Measurements from ENCODE around the gene MCF2L.
"Not testable (repeated sequence)": the region's sequence is repeated elsewhere in the genome, so short reads cannot be mapped to it uniquely, and the experiment has no call there.

The MCF2L gene

DNA sequence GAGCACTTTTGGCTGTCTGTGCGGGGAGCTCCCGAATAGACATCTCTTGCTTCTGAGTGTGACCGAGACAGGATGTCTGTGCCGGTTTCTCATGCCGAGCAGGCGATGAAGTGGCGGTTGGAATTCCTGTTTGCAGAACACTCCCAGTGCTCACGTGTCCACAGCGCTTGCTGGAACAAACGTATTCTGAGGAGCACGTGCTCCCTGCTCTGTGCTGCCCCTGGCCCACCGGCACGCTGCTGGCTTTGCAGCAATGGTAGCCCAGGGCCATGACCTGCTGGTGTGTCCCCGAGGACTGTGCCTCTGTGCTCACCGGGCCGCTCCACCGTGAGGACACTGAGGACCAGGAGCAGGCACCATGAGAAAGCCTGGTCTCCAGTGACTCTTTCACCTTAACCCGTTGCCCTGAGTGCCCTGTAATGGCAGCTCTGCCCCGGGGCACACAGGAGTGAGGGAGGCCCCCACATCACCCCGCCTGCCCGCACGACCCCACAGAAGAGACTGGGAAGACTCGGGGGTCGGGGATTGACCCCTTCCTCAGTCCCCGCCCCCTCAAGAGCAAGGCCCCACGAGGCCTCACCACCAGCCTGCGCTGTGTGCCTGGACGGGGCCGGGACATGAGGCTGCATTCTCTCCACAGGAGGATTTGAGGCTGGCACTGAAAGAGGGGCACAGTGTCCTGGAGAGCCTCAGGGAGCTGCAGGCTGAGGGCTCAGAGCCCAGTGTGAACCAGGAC is 96.6 kb downstream of the MCF2L start:
- no peak for DNase-seq (ENCODE audit: low read depth)

DNA sequence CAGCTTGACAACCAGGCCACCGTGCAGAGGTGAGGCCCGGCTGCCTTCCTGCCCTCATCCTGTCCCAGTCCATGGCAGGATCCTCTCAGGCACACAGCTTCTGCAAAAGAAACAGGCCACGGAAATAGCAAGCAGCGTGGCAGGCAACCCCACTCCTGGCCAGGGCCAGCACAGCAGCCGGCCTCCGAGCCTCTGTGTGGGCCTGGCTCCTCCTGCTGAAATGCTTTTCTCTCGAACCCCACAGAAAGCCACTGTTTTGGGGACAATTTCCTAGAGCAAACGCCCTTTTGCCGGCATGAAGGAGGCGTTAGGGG is 97.1 kb downstream of the MCF2L start:
- no peak for DNase-seq (ENCODE audit: low read depth)

DNA sequence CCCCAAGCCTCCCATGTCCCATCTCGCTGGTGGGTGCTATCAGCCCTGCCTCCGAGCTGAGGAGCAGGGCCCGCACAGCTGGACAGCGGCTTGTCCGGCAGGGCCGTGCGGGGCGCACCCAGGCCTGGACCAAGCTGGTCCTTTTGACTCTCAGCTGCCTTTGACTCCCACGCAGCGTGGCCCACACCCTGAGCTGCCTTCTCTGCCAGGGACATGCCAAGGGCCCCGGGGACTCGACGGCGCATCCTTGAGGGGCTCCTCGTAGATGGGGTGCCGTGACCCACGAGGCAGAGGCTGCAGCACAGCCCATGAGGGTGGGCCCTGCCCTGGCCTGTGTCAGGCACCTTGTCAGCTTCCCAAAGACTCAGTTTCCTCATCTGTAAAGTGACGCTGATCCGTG is 97.7 kb downstream of the MCF2L start:
- no peak for DNase-seq (ENCODE audit: low read depth)

DNA sequence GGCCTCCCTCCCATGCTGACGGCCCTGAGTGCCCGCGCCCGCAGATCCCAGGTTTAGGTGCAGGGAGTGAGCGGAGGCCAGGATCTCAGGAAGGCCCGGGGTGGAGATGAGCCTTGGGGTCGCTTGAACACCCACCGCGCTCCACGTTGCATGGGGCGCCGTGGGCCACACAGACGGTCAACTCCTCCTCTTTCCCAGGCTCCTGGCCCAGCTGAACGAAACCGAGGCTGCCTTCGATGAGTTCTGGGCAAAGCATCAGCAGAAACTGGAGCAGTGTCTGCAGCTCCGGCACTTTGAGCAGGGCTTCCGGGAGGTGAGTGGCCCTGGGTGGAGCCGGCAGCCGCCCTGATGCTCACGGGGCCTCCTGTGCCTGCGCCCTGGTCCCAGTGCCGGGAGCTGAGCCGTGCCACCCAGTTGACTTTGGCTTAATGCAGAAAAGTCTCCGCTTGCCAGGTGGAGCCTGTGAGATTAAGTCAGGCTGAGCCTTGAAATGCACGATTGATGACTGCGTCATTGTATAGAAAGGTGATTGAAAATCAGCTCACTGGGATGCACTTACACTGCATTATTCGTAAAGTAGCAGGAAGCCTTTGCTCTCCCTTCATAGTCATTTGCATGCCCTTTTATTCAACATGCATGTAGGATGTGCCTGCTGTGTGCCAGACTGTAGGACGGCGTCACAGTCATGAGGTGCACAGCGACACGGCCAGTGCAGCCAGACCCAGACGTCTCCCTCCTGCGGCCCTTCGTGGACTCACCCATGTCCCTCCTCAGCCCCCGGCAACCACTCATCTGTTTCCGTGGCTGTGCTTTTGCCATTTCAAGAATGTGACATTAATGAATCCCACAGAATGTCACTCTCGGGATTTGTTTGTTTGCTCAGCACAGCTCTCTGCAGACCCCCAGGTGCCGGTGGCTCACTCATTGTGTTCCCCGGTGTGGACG is 101.1 kb downstream of the MCF2L start:
- no peak for DNase-seq (ENCODE audit: low read depth)

DNA sequence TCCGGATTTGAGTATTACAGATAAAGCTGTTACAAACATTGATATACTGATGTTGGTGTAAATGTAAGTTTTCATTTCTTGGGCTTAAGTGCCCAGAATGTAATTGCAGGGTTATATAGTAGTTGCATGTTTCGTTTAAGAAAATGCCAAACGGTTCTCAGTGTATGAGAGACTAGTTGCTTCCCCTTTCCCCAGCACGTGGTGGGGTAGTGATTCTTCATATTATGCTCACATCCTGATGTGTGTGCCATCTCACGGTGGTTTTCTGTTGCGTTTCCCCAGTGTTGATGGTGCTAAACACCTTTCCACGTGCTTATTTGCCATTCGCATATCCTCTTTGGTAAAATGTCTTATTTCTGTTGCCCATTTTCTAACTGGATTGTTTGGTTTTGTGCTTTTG is 101.8 kb downstream of the MCF2L start:
- DNase-seq (ENCODE audit: low read depth), result no peak

DNA sequence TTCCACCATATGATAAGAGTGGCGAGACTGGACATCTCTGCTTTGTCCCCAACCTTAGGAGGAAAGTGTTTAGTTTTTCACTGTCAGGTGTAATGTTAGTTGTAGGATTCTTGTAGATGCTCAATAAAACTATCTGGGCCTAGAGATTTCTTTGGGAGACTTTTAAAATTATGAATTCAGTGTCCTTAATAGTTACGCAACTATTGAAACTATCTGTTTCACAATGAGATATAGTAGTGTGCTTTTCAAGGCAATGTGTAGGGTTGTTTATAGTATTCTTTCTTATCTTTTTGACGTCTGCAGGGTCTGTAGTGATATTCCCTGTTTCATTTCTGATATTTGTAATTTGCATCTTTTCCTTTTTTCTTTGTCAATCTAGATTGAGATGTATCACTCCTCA is 103.4 kb downstream of the MCF2L start:
- DNase-seq (ENCODE audit: low read depth), result no peak

DNA sequence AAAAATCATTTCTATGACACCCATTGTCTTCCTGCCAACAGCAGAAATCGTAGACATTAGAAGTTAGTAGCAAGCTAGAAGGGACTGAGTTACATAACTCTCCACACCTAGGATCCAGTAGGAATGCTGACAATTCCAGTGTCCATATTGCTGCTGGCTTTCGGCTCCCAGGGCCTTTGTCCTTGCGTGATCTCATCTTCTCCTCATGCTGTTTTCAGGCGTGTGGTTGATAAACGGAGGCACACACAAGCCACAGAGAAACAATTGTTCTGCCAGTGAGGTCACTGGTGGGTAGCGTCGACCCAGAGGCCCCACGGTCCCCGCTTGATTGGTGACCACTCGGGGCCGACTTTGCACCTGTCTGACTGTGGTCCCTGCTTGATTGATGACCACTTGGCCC is 104.9 kb downstream of the MCF2L start:
- DNase-seq (ENCODE audit: low read depth), result no peak

DNA sequence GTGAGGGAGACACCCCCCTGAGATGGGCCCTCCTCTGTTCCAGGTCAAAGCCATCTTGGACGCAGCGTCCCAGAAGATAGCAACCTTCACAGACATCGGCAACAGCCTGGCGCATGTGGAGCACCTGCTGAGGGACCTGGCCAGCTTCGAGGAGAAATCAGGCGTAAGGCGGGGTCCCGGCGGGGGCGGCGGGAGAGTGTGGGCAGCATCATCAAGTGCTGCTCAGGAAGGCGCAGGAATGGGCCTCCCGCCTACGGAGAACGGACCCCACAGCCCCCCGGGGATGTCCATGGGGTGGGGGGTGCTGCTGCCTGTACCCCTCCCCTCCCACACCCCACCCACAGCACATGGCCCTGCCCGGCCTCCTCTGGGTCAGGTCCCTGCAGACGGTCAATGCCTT is 105.4 kb downstream of the MCF2L start:
- DNase-seq (ENCODE audit: low read depth), result no peak

DNA sequence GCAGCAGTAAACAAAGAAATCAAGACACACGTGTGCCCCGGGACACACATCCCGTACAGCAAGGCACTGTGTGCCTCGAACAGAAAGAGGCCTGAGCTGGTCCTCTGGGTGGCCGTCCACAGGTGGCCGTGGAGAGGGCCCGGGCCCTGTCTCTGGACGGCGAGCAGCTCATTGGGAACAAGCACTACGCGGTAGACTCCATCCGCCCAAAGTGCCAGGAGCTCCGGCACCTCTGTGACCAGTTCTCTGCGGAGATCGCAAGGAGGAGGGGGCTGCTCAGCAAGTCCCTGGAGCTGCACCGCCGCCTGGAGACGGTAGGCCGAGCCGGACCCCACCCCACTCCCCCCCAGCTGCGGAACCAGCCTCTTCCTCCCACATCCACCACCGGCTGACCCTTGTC is 105.9 kb downstream of the MCF2L start:
- no peak for DNase-seq (ENCODE audit: low read depth)

DNA sequence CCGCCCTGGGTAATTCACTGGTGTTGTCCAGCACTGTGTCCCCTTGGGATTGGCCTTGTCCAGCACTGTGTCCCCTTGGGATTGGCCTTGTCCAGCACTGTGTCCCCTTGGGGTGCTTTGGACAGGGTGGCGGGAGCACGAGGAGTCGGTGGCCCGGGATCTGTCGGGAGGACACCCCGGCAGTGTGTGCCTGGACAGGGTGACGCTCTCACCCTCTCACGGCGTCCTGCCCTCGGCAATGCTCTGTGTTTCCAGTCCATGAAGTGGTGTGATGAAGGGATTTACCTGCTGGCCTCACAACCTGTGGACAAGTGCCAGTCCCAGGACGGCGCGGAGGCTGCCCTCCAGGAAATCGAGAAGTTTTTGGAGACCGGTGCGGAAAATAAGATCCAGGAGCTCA is 106.7 kb downstream of the MCF2L start:
- DNase-seq (ENCODE audit: low read depth), result no peak

DNA sequence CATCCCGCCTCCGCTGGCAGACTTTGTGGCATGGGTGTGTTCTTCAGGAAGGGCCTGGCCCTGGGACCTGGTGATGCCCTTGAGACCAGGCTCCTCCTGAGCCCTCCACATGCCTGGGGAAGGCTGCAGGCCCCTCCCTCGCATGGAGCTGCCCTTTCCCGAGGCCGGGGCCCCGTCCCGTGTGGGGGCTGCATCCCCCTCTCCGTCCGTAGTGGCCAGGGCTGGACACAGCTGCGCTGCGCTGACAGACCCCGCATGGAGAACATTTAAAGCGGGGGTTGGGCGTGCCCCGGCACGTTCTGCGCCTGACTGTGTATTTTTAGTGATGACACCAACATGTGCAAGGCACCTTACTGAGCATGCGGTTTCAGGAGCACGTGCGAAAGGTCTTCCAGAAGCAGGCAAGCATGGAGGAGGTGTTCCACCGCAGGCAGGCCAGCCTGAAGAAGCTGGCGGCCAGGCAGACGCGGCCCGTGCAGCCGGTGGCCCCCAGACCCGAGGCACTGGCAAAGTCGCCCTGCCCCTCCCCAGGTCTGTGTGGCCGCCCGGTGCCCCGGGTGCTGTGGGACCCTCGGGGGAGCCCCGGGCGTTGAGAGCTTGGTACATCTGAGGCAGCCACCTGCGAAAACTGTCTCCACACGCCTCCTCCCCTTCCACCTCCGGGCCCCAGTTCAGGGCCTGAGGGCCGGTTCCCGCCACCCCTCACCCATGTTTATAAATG is 107.8 kb downstream of the MCF2L start:
- DNase-seq (ENCODE audit: low read depth), result no peak

DNA sequence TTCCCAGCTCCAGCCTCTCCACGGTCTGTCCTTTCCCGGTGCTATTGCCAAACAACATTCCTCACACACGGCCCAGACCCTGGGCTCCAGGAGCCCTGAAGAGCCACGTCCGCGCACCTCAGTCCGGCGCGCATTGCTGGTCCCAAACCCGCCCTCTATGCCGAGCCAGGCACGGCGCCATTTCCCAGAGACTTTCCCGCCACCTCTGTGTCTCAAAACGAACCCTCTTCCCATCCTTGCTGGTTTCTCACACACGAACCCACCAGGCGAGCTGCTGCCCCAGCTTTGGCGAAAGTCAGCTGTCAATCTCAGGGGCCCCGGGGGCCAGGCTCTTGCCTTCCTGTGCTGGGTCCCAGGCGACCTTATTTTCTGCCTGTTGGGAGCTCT is 108.5 kb downstream of the MCF2L start:
- DNase-seq (ENCODE audit: low read depth), result no peak

DNA sequence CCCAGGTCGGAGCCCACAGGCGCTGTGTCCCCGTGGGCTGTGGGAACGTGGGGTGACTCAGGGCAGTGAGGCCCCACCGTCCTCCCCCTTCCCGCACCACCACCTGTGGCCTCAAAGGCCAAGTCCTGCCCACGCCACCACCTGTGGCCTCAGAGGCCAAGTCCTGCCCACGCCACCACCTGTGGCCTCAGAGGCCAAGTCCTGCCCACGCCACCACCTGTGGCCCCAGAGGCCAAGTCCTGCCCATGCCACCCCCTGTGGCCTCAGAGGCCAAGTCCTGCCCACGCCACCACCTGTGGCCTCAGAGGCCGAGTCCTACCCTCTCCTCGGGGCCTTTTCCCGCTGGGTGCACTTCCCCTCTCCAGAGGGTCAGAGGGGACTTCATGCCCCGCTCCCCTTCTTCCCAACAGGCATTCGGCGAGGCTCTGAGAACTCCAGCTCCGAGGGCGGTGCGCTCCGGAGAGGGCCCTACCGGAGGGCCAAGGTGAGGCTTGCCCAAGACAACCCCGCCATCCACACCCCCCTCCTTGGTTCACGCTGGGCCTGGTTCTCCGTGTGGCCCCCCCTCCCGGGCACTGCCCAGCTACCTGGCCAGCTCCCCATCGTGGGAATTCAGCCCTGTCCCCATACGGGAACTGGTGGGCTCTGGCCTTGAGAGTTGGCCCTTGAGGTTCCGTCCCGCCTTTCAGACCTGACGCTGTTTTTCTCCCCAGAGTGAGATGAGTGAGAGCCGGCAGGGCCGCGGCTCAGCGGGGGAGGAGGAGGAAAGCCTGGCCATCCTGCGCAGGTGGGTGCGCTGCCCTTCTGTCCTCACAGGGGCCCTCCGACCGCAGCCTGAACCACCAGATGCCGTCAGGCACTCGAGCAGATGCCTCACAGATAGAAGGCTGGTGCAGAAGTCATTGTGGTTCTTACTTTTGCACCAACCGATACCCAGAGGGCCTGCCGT is 109.2 kb downstream of the MCF2L start:
- no peak for DNase-seq (ENCODE audit: low read depth)

DNA sequence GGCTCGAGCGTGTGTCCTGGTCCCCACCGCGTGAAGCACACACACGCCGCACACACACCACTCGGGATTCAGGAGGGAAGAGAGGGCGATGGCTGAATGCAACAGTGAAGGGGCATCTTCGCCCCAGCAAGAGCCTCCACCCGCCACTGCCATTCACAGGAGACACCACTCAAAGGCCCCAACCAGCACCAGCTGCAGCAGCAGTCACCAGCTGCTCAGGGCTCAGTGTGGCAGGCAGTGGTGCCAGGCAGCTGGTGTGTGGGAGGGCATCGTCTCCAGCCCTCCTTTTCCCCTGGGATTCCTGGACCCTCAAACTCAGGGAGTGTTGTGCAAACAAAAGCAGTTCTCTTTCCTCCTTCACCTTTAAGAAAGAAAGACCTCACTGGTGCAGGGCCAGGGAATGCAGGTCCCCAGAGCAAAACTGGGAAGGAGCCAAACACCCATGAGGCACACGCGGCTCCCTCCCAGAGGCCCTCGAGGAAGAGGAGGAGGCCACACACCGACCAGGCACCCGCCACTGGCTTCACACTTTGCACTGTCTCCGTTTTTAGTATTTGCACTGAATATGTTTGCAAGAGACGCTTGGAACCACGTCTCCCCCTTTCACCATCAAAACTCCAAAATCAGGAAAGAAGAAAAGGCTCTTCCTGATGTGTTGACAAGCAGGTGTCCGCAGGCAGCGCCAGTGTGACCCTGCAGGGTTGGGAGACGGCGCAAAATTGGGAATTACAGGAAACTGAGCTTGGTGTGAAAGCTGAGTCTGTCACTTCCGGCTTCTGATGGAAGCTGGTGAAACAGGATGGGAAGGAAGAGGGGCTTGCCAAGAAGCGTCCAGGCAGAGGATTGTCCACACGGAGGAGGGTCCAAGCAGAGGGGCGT is 110.1 kb downstream of the MCF2L start:
- DNase-seq (ENCODE audit: low read depth), result no peak

DNA sequence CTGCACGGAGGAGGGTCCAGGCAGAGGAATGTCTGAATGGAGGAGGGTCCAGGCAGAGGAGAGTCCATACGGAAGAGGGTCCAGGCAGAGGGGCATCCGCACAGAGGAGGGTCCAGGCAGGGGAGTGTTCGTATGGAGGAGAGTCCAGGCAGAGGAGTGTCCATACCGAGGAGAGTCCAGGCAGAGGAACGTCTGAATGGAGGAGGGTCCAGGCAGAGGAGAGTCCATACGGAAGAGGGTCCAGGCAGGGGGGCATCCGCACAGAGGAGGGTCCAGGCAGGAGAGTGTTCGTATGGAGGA is 110.7 kb downstream of the MCF2L start:
- not testable (repeated sequence) for DNase-seq (ENCODE audit: low read depth)

DNA sequence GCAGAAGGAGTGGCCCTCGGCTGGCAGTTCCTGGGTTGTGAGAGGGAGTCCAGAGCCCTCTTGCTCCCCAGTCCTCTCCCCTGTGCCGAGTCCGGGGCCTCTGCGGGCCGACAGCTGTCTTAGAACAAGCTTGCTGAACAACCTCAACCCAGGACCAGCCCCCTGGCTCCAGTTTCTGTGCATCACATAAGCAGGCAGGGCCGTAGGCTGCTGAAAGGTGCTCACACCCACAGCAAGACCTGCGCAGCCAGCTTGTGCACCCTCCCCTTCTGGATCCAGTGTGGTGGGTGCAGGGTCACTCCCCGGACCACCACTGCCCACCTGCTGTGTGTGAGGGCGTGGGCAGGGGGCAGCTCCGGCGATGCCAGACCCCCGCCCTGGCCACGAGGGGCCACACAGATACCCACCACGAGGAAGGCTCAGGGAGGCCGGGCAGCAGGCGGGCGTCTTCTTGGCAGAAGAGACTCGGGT is 111.4 kb downstream of the MCF2L start:
- DNase-seq (ENCODE audit: low read depth), result no peak

DNA sequence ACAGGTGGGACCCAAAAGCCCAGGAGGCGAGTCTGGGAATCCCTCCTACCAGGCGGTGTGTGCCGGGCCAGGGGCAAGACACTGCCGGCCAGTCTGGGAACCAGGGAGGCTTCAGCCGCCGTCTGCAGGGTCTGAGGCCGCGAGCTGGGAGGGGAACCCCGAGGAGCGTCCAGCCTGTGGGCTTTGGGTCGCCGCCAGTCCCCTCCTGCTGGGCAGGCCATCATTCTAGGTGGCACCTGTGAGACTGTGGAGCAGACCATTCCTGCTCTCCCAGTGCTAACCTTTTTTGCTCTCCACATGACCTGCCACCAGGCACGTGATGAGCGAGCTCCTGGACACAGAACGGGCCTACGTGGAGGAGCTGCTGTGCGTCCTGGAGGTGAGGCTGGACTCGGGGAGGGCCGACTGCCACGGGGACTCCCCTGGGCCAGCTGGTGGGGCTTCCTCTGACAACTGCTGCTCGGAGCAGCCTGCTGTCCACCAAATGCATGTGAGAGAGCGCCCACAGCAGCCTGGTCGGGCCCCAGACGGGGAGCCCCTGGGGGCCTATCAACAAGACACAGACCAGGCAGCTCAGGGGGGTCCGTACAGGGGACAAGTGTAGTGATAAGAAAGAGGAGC is 112.0 kb downstream of the MCF2L start:
- no peak for DNase-seq (ENCODE audit: low read depth)

DNA sequence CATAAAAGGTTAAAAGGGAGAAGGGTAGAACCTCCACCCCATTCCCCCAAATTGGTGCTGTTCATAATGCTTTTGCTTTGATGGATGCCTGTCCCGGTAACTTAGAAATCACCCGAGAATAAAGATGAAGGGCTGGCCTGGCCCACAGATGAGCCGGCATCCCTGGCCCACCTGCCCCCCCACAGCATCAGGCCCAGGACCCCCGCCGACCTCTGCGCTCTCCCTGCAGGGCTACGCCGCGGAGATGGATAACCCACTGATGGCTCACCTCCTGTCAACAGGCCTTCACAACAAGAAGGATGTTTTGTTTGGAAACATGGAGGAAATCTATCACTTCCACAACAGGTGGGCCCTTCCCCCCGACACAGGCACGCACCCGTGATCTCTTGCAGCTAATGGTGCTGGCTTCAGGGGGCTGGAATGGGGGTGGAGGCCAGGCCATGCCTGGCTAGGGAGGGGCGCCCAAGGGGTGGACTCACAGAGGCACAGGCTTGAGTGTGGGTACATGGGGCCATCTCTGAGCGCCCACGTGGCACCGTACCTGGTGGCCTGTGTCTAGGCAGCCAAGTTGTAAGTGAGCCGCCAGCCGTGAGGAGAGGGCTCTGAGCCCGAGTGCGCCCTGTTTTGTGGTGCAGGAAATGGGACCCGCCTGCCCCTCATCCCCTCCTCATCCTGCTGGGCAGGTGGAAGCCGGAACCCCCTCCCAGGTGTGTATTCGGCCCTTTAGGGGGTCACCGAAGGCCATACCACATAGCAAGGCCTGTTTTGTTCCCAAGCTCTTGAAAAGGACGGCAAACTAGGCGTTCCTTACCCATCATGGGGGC is 113.4 kb downstream of the MCF2L start:
- DNase-seq (ENCODE audit: low read depth), result no peak

DNA sequence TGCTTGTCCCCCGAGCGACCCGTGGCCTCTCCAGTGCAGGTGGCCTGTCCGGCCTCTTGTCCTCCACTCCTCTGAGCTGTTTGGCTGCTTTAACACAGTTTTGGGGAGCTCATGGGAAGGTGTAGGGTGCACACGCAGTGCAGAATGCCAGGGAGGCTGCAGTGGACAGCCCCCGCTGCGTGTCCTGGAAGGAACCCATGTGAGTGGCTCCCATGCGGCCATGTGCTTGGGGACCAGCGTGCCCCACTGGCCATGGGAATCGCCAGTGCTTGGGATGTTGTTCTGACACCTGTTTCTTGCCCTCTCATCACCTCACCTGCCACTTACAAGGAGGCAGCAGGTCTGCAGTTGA is 114.0 kb downstream of the MCF2L start:
- DNase-seq (ENCODE audit: low read depth), result no peak
